Measurements from ENCODE around the gene FOXQ1. TPM values are rescaled to one million over a fixed set of nuclear protein-coding genes. Genes with fewer than 3 reads are reported as not detected.

FOXQ1 gene
- total and polyA plus RNA-seq, 10 of the 15 experiments (the other 5 are each of a cell fraction or from before 2014, with no cell fraction given) = 0.08 TPM; not detected in 9

GRCh38 chr6:1291381-1291780 lies 20.5 kb upstream of the FOXQ1 start:
- 71% methylated on average over 10 of the region's 10 CpGs for WGBS (ENCODE audit: insufficient coverage, insufficient replicate concordance, low lambda C conversion rate, missing lambda C conversion rate)
- peaks cover 0 to 2% of the 10 kb centered on the region in 2 experiments; a peak in 2 of 4 replicates for H3K27me3 ChIP-seq (replicated peaks in 1 of 2; ENCODE audit: control insufficient read depth in 2 of 2, insufficient read depth in 2 of 2, low read length in 1 of 2)
- POLR2A ChIA-PET = no interaction called here
- RAD21 ChIA-PET (ENCODE audit: unreplicated experiment) = no interaction called here
- intact Hi-C loops (cut with micrococcal nuclease; ENCODE audit: unreplicated experiment) (no loop called here), in situ Hi-C loops (cut with MboI) (no loop called here)
- ATAC-seq = no peak
- H3K36me3 ChIP-seq (ENCODE audit: control insufficient read depth in 2 of 2, insufficient read depth in 2 of 2, low read length in 1 of 2) = no peaks in the 10 kb centered on the region
- no peak overlapping the region for H3K4me3 ChIP-seq
- no peaks in the 10 kb centered on the region; the same call in 1 of the 2 replicates for H4K20me1 ChIP-seq (ENCODE audit: control insufficient read depth, insufficient read depth)
- DNase-seq (ENCODE audit: low read depth, low spot score) = no peak
- no peak overlapping the region for H2AFZ ChIP-seq (ENCODE audit: control insufficient read depth, low read depth, low read length)
- BruUV-seq (replicated peaks) = no TSS peak
- TF ChIP-seq MEF2A (IDR thresholded peaks at IDR 0.05; ENCODE audit: insufficient read depth, low read depth, low read length) (no peak), WRNIP1 (IDR thresholded peaks at IDR 0.05; ENCODE audit: borderline replicate concordance, low read depth, low read length) (no peak)
- TF ChIP-seq, protein P1, sequence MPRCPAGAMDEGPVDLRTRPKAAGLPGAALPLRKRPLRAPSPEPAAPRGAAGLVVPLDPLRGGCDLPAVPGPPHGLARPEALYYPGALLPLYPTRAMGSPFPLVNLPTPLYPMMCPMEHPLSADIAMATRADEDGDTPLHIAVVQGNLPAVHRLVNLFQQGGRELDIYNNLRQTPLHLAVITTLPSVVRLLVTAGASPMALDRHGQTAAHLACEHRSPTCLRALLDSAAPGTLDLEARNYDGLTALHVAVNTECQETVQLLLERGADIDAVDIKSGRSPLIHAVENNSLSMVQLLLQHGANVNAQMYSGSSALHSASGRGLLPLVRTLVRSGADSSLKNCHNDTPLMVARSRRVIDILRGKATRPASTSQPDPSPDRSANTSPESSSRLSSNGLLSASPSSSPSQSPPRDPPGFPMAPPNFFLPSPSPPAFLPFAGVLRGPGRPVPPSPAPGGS (IDR thresholded peaks at IDR 0.05; ENCODE audit: borderline replicate concordance, insufficient read depth, low read depth, low read length, poor library complexity, severe bottlenecking) = peak; percentile 54
- H3K27ac ChIP-seq (ENCODE audit: control insufficient read depth, insufficient read depth) = no peak overlapping the region
- no peak overlapping the region for H3K9ac ChIP-seq (ENCODE audit: control insufficient read depth, insufficient read depth, low read length)
- SMC1A ChIA-PET (ENCODE audit: uncharacterized antibody, unreplicated experiment) = interaction anchor here (0.6 to 1.3 kb wide), 3 partner anchors 9 to 145 kb away, joined by 3 read pairs; no protein-coding TSS in a partner anchor
- FAIRE-seq = no peak
- no peak overlapping the region for H3K4me2 ChIP-seq (ENCODE audit: control insufficient read depth, insufficient read depth)
- CTCF ChIA-PET = no interaction called here
- H3K79me2 ChIP-seq (ENCODE audit: control insufficient read depth, insufficient read depth, low read length) = no peaks in the 10 kb centered on the region
- H3K4me1 ChIP-seq (ENCODE audit: control insufficient read depth, insufficient read depth, low read length) = no peaks in the 10 kb centered on the region
- no peaks in the 10 kb centered on the region for H3K9me3 ChIP-seq (replicated peaks; ENCODE audit: control insufficient read depth, insufficient read depth, low read length)

GRCh38 chr6:1295420-1295819 lies 16.5 kb upstream of the FOXQ1 start:
- ChIA-PET POLR2A (interaction anchor here (0.6 kb wide), 1 partner anchor 1312 kb away, joined by 4 read pairs; no protein-coding TSS in a partner anchor), CTCF (no interaction called here), RAD21 (ENCODE audit: unreplicated experiment) (no interaction called here), SMC1A (ENCODE audit: uncharacterized antibody, unreplicated experiment) (no interaction called here)
- no peak overlapping the region for H3K27ac ChIP-seq (ENCODE audit: control insufficient read depth, insufficient read depth)
- H3K9ac ChIP-seq (ENCODE audit: control insufficient read depth, insufficient read depth, low read length) = no peak overlapping the region
- 7% methylated on average over 3 of the region's 3 CpGs for WGBS (ENCODE audit: insufficient coverage, insufficient replicate concordance, low lambda C conversion rate, missing lambda C conversion rate)
- no peaks in the 10 kb centered on the region for H3K27me3 ChIP-seq (replicated peaks in 1 of 2; ENCODE audit: control insufficient read depth in 2 of 2, insufficient read depth in 2 of 2, low read length in 1 of 2)
- no TSS peak for BruUV-seq (replicated peaks)
- intact Hi-C loops (cut with micrococcal nuclease; ENCODE audit: unreplicated experiment) (no loop called here), in situ Hi-C loops (cut with MboI) (no loop called here)
- no peak overlapping the region for H3K4me2 ChIP-seq (ENCODE audit: control insufficient read depth, insufficient read depth)
- H3K79me2 ChIP-seq (ENCODE audit: control insufficient read depth, insufficient read depth, low read length) = no peaks in the 10 kb centered on the region
- H2AFZ ChIP-seq (ENCODE audit: control insufficient read depth, low read depth, low read length) = no peak overlapping the region
- H3K4me3 ChIP-seq = no peak overlapping the region
- H3K4me1 ChIP-seq (ENCODE audit: control insufficient read depth, insufficient read depth, low read length) = no peaks in the 10 kb centered on the region
- DNase-seq (ENCODE audit: low read depth, low spot score) = no peak
- ATAC-seq = no peak
- FAIRE-seq = no peak
- H4K20me1 ChIP-seq (ENCODE audit: control insufficient read depth, insufficient read depth) = no peaks in the 10 kb centered on the region
- no peaks in the 10 kb centered on the region for H3K9me3 ChIP-seq (replicated peaks; ENCODE audit: control insufficient read depth, insufficient read depth, low read length)
- H3K36me3 ChIP-seq (ENCODE audit: control insufficient read depth in 2 of 2, insufficient read depth in 2 of 2, low read length in 1 of 2) = no peaks in the 10 kb centered on the region
- no peak for TF ChIP-seq RCOR1 (conservative IDR thresholded peaks at IDR 0.05; ENCODE audit: low read depth, low read length)
- TF ChIP-seq NRF1 (conservative IDR thresholded peaks at IDR 0.05; ENCODE audit: low read depth, low read length) = no peak
- TF ChIP-seq ZBTB4 (CRISPR knock-in tag; IDR thresholded peaks at IDR 0.05) = no peak
- no peak for TF ChIP-seq FOXM1 (IDR thresholded peaks at IDR 0.05; ENCODE audit: low read depth, low read length)
- TF ChIP-seq SREBF2 (IDR thresholded peaks at IDR 0.05; ENCODE audit: low read length) = no peak
- TF ChIP-seq SIX5 (IDR thresholded peaks at IDR 0.05; ENCODE audit: low read depth, low read length, severe bottlenecking) = no peak
- no peak for TF ChIP-seq PAX8 (IDR thresholded peaks at IDR 0.05)
- TF ChIP-seq, protein P2, sequence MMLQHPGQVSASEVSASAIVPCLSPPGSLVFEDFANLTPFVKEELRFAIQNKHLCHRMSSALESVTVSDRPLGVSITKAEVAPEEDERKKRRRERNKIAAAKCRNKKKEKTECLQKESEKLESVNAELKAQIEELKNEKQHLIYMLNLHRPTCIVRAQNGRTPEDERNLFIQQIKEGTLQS (IDR thresholded peaks at IDR 0.05; ENCODE audit: borderline replicate concordance, extremely low read depth, low read depth, low read length) = no peak
- no peak for TF ChIP-seq BMI1 (IDR thresholded peaks at IDR 0.05; ENCODE audit: borderline replicate concordance)
